GM12878 (cell line): Measurements from ENCODE around the gene SNRPD3.

Experiments
- GABPA ChIP-seq: IDR thresholded peaks from 2 replicates; pipeline ENCODE4 v1.6.1; 2014; ENCODE audit warnings: antibody characterized with exemption, low read depth, mild to moderate bottlenecking, inconsistent platforms
- NR2F1 ChIP-seq: fragments of 450-650 bp; conservative IDR thresholded peaks from 2 replicates; pipeline ENCODE4 v1.6.1; 2017; ENCODE audit warnings: mild to moderate bottlenecking
- TCF12 ChIP-seq: IDR thresholded peaks from 2 replicates; pipeline ENCODE4 v1.6.1; 2011; ENCODE audit warnings: low read depth, mild to moderate bottlenecking, low read length
- TCF3 ChIP-seq: IDR thresholded peaks from 2 replicates; pipeline ENCODE4 v1.6.1; 2012; ENCODE audit warnings: low read depth, mild to moderate bottlenecking, low read length, borderline replicate concordance; ENCODE audit not compliant: insufficient read depth

- TF ChIP-seq NR2F1 = no peak
- no peak for TF ChIP-seq TCF12
- no peak for TF ChIP-seq GABPA
- TF ChIP-seq TCF3 = no peak
Observed at GRCh38 chr22:24513378-24514240, 42.2 kb upstream of the SNRPD3 start.
